ENCODE data around the gene HLA-DQA1.
"Not testable (repeated sequence)": the region's sequence is repeated elsewhere in the genome, so short reads cannot be mapped to it uniquely, and the experiment has no call there.

Gene HLA-DQA1

DNA sequence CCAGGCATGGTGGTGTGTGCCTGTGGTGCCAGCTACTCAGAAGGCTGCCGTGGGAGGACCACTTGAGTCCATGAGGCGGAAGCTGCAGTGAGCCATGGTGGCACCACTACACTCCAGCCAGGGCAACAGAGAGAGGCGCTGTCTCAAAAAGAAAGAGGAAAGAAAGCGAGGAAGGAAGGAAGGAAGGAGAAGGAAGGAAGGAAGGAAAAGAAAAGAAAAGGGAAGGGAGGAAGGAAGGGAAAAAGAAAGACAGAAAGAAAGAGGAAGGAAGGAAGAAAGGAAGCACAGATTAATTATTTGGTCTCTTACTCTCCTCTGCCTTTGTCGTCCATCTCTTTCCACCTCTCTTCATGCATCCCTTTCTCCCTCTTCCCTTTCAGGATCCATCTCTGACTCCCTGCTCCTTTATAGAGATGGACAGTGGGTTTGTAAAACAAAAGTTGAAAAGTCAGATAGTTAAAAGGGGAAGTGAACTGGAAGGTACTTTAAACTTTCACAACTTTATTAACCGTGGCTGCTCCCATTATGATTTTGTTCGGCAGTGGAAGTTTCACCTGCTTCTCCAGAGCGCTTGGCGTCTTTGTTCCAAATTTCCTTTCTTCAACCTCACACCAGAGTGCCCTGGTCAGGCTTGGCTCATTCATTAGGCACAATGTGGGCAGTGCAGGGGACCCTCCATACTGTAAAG lies 1.5 kb downstream of the HLA-DQA1 start:
- Mint-ChIP-seq H3K4me1 (peaks cover 36% of the 10 kb centered on the region), H3K27me3 (peaks cover 27% of the 10 kb centered on the region), H3K27ac (no peak overlapping the region), H3K4me3 (no peak overlapping the region), H3K9me3 (no peaks in the 10 kb centered on the region)
- ATAC-seq (no peak), DNase-seq (no peak)

DNA sequence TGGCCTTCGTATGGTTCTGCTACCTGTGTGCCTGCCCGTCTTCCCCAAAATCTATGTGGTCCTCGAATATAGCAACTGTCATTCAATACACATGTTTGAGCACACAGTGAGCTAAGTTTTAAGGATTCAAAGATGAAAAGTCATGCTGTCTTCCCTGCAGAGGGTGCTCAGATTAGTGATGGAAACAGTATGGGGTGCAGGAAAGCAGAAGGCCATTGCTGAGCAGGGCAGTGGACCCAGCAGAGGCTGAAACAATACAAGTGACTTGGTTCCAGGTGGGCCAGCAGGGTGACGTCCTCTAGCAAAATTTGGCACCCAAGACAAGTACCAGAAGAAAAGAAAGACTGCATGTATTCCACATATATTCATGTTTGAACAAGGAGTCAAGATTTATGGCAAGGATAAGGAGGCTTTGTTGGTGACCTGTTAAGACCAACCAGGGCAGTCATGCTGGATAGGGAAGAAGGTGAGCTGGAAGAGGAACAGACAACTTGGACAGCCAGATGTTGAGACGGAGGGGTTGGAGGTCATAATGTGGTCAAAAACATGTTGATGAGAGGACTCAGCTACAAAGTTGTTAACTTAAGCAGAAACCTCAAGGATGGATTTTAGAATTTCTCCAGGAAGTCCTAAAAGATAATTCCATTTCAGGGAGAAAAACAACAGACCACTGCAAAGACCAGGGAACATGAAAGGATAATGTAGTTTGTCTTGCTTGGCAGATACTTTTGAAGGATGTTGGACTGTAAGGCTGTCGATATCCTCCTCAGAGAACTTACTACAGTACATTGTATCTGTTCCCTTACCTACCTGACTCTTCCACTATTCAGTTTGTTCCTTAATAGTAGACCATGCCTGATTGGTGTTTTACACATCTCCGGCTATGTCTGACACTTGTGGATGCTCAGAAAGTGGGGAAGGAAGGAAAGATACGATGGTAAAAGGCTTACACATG lies 2.5 kb downstream of the HLA-DQA1 start:
- H3K27ac Mint-ChIP-seq, result no peak overlapping the region
- H3K9me3 Mint-ChIP-seq, result no peaks in the 10 kb centered on the region
- peaks cover 24% of the 10 kb centered on the region for H3K27me3 Mint-ChIP-seq
- DNase-seq (no peak), ATAC-seq (no peak)
- no peak overlapping the region for H3K4me3 Mint-ChIP-seq
- H3K4me1 Mint-ChIP-seq, result peaks cover 25% of the 10 kb centered on the region

- DNase-seq (no peak), ATAC-seq (no peak)
- no peak overlapping the region for H3K4me3 Mint-ChIP-seq
- H3K27me3 Mint-ChIP-seq, result peaks cover 11% of the 10 kb centered on the region
- H3K4me1 Mint-ChIP-seq, result peaks cover 24% of the 10 kb centered on the region
- no peaks in the 10 kb centered on the region for H3K9me3 Mint-ChIP-seq
- no peak overlapping the region for H3K27ac Mint-ChIP-seq
Measured at GRCh38 chr6:32641122-32641521, 3.9 kb downstream of the HLA-DQA1 start.

DNA sequence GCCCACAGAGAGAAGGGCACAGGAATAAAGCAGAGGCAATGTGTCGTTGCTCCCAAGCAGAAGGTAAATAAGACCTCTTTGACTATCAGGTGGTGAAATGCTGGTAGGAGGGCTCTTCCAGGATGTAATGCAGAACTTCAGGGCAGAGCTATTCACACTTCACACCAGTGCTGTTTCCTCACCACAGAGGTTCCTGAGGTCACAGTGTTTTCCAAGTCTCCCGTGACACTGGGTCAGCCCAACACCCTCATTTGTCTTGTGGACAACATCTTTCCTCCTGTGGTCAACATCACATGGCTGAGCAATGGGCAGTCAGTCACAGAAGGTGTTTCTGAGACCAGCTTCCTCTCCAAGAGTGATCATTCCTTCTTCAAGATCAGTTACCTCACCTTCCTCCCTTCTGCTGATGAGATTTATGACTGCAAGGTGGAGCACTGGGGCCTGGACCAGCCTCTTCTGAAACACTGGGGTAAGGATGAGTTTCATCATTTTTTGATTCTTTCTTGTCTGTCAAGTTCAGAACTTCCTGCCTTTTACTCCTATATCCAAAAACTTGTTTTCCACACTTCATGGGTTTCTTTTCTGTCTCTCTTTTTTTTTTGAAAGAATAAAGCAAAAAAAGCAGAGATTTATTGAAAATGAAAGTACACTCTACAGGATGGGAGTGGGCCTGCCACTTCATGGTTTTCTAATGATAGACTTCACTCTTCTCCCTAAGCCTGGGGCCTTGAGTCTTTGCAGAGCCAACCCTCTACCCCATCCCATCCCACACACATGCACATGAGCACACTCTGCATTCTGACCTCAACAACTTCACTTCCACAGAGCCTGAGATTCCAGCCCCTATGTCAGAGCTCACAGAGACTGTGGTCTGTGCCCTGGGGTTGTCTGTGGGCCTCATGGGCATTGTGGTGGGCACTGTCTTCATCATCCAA lies 4.8 kb downstream of the HLA-DQA1 start:
- H3K27ac Mint-ChIP-seq, result peak overlapping the region in 1 of 2 donors; percentile 23
- H3K9me3 Mint-ChIP-seq, H3K4me3 Mint-ChIP-seq, H3K27me3 Mint-ChIP-seq: not testable (repeated sequence)
- ATAC-seq, result peak; percentile 68
- peaks cover 22% of the 10 kb centered on the region for H3K4me1 Mint-ChIP-seq
- peak in 1 of 2 donors; percentile 16 for DNase-seq

DNA sequence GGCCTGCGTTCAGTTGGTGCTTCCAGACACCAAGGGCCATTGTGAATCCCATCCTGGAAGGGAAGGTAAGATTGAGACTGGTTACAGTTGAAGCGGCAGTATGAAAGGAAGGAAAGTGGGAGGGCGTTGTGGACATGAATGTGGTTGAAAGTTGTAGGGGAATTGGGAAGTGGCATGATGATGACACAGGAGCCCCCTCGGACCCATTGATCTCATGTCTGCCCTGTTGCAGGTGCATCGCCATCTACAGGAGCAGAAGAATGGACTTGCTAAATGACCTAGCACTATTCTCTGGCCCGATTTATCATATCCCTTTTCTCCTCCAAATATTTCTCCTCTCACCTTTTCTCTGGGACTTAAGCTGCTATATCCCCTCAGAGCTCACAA lies 5.5 kb downstream of the HLA-DQA1 start:
- H3K27ac Mint-ChIP-seq, result no peak overlapping the region
- DNase-seq, result no peak
- H3K4me1 Mint-ChIP-seq, result peaks cover 16% of the 10 kb centered on the region
- ATAC-seq, result no peak
- no peak overlapping the region for H3K4me3 Mint-ChIP-seq
- H3K27me3 Mint-ChIP-seq, result no peaks in the 10 kb centered on the region
- no peaks in the 10 kb centered on the region for H3K9me3 Mint-ChIP-seq

DNA sequence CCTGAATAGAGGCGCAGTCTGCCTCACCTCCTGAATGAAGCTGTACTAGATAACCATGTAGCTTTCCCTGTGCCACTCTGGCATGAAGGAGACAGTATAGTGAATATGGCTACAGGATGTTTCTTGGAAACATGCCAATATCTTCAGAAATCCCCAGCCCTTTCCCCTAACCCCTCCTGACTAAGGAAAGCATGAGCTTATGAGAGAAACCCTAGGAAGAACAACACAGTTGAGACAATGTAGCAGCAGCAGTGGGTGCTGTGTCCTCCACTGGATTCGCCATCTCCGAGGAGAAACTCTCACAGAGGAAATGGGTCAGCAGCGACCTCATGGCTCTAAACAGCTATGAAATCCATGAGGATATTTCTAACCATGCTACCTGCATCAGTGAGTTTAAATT lies 6.7 kb downstream of the HLA-DQA1 start:
- DNase-seq (no peak), ATAC-seq (no peak)
- H3K4me3 Mint-ChIP-seq, result no peak overlapping the region
- H3K9me3 Mint-ChIP-seq, result no peaks in the 10 kb centered on the region
- no peaks in the 10 kb centered on the region for H3K27me3 Mint-ChIP-seq
- H3K4me1 Mint-ChIP-seq, result peaks cover 16% of the 10 kb centered on the region
- H3K27ac Mint-ChIP-seq, result no peak overlapping the region

- no peak overlapping the region for H3K27ac Mint-ChIP-seq
- no peak for ATAC-seq
- DNase-seq, result no peak
- no peaks in the 10 kb centered on the region for H3K27me3 Mint-ChIP-seq
- H3K4me3 Mint-ChIP-seq, result no peak overlapping the region
- no peaks in the 10 kb centered on the region for H3K9me3 Mint-ChIP-seq
- H3K4me1 Mint-ChIP-seq, result peaks cover 16% of the 10 kb centered on the region
Measured at GRCh38 chr6:32645047-32645703, 8.0 kb downstream of the HLA-DQA1 start.

DNA sequence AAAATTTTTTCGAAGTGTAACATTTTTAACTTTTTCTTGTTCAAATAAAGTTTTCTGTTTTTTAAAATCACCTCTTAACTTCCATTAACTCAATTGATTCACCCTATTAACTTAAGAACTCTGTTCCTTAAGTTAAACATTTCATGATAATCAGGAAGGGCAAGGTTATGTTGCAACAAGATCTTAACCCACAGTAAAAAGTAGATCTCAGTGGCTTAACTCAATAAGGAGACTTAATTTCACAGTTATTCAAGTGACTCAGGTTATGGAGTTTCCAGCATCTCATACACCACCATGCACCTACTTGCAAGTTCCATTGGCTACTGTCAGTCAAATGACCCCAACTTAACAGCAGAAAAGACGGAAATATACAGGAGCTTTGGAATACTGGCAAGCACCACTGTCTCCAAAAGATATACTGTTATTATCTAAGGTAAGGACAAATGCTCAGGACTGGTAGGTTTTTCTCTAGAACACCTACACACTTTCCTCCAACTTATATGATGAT lies 18.1 kb downstream of the HLA-DQA1 start:
- ATAC-seq (no peak), DNase-seq (no peak)
- Mint-ChIP-seq H3K4me1 (peaks cover 13% of the 10 kb centered on the region), H3K27me3 (no peaks in the 10 kb centered on the region), H3K9me3 (peaks cover 0 to 14% of the 10 kb centered on the region in 2 donors), H3K4me3 (no peak overlapping the region), H3K27ac (no peak overlapping the region)

DNA sequence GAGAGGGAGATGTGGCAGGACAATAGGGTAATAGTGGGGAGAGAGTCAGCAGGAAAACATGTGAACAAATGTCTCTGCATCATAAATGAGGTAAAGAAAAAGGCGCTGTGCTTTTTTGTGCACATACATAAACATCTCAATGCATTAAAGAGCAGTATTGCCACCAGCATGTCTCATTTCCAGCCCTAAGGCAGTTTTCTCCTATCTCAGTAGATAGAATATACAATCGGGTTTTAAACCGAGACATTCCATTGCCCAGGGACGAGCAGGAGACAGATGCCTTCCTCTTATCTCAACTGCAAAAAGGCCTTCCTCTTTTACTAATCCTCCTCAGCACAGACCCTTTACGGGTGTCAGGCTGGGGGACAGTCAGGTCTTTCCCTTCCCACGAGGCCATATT lies 20.1 kb downstream of the HLA-DQA1 start:
- H3K9me3 Mint-ChIP-seq, result peaks cover 0 to 14% of the 10 kb centered on the region in 2 donors
- ATAC-seq, H3K27me3 Mint-ChIP-seq, H3K4me3 Mint-ChIP-seq, DNase-seq, H3K27ac Mint-ChIP-seq: not testable (repeated sequence)
- H3K4me1 Mint-ChIP-seq, result peaks cover 20% of the 10 kb centered on the region

DNA sequence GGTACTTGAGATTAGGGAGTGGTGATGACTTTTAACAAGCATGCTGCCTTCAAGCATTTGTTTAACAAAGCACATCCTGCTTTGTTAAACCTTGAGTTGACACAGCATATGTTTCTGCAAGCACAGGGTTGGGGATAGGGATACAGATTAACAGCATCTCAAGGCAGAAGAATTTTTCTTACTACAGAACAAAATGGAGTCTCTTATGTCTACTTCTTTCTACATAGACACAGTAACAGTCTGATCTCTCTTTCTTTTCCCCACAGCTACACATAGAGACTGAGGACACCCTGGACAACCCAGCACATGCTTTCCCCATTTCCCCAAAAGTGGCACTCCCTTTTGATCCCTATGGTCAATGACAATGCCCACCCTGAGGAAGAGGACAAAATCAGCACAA lies 20.6 kb downstream of the HLA-DQA1 start:
- not testable (repeated sequence) for H3K4me3 Mint-ChIP-seq, H3K27me3 Mint-ChIP-seq, ATAC-seq, DNase-seq, H3K27ac Mint-ChIP-seq
- Mint-ChIP-seq H3K4me1 (peaks cover 20% of the 10 kb centered on the region), H3K9me3 (peaks cover 0 to 14% of the 10 kb centered on the region in 2 donors)

GRCh38 chr6:32658268-32658897 lies 21.2 kb downstream of the HLA-DQA1 start:
- DNase-seq (no peak), ATAC-seq (no peak)
- Mint-ChIP-seq H3K4me1 (peaks cover 20% of the 10 kb centered on the region), H3K9me3 (peaks cover 0 to 14% of the 10 kb centered on the region in 2 donors), H3K4me3 (no peak overlapping the region), H3K27me3 (no peaks in the 10 kb centered on the region), H3K27ac (no peak overlapping the region)

- ATAC-seq (no peak), DNase-seq (no peak)
- Mint-ChIP-seq H3K4me3 (no peak overlapping the region), H3K27ac (peak overlapping the region in 1 of 2 donors; percentile 87), H3K4me1 (peaks cover 30% of the 10 kb centered on the region), H3K9me3 (peaks cover 0 to 14% of the 10 kb centered on the region in 2 donors), H3K27me3 (peaks cover 8% of the 10 kb centered on the region)
Measured at GRCh38 chr6:32659856-32660595, 22.8 kb downstream of the HLA-DQA1 start.

- DNase-seq (no peak), ATAC-seq (no peak)
- Mint-ChIP-seq H3K4me3 (no peak overlapping the region), H3K27ac (no peak overlapping the region), H3K4me1 (peaks cover 49% of the 10 kb centered on the region), H3K27me3 (peaks cover 28% of the 10 kb centered on the region), H3K9me3 (no peaks in the 10 kb centered on the region)
Measured at GRCh38 chr6:32662099-32662498, 24.9 kb downstream of the HLA-DQA1 start.

DNA sequence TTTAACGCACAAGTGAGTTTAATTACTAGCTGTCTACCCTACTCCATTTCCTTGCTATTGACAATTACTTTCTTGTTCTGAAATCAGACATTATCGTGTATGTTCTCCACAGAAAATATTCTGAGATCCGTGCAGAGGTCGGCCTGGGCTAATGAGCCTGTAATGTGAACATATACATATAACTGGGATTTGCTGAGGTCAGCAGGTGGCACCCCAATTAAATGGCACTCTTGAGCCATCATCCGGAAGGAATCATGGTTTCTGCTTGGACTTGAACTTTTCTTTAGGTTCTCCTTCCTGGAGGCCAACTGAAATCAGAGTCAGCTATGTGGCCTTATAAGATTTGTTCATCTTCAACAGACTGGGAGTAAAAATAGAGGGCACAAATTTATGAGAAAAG lies 25.6 kb downstream of the HLA-DQA1 start:
- H3K27me3 Mint-ChIP-seq, result peaks cover 28% of the 10 kb centered on the region
- peaks cover 52% of the 10 kb centered on the region for H3K4me1 Mint-ChIP-seq
- DNase-seq (no peak), ATAC-seq (no peak)
- no peaks in the 10 kb centered on the region for H3K9me3 Mint-ChIP-seq
- no peak overlapping the region for H3K27ac Mint-ChIP-seq
- no peak overlapping the region for H3K4me3 Mint-ChIP-seq
